ENCODE results near the gene CD4. TPM values are rescaled to one million over a fixed set of nuclear protein-coding genes. Genes with fewer than 3 reads are reported as not detected.

The CD4 gene
- total RNA-seq, 1 experiment from 2014 or later, result not detected

- Histone ChIP-seq H3K4me3 (ENCODE audit: low read depth, low read length) (no peak overlapping the region), H3K9me3 (no peaks in the 10 kb centered on the region), H3K4me1 (no peaks in the 10 kb centered on the region), H3K36me3 (ENCODE audit: control insufficient read depth, insufficient read depth, low read length) (peaks cover 20% of the 10 kb centered on the region), H3K27me3 (replicated peaks; ENCODE audit: control insufficient read depth, insufficient read depth, low read length) (no peaks in the 10 kb centered on the region)
- no TSS peak for BruUV-seq (replicated peaks)
- no peak for DNase-seq
- TF ChIP-seq CTCF (IDR thresholded peaks at IDR 0.05; ENCODE audit: insufficient read depth in 1 of 2, low read depth in 1 of 2, low read length in 1 of 2, severe bottlenecking in 1 of 2, unreplicated experiment in 1 of 2), result no peak
- no peak overlapping the region for H3K4me3 Mint-ChIP-seq (ENCODE audit: unreplicated experiment)
- H3K27ac Mint-ChIP-seq (ENCODE audit: unreplicated experiment), result no peak overlapping the region
- no peaks in the 10 kb centered on the region for H3K4me1 Mint-ChIP-seq (ENCODE audit: low read depth, unreplicated experiment)
- POLR2A ChIA-PET, result no interaction called here
- no peaks in the 10 kb centered on the region for H3K9me3 Mint-ChIP-seq (ENCODE audit: unreplicated experiment)
- CTCF ChIA-PET, result no interaction called here
- H3K36me3 Mint-ChIP-seq (ENCODE audit: insufficient read depth, unreplicated experiment), result peaks cover 93% of the 10 kb centered on the region
- intact Hi-C loops (cut with micrococcal nuclease; ENCODE audit: unreplicated experiment), result no loop called here
- H3K27me3 Mint-ChIP-seq (ENCODE audit: insufficient read depth, unreplicated experiment), result no peaks in the 10 kb centered on the region
Observed at GRCh38 chr12:6860116-6860515, 70.8 kb downstream of the CD4 start.

- no peak overlapping the region for H3K4me3 Mint-ChIP-seq (ENCODE audit: unreplicated experiment)
- H3K9me3 ChIP-seq, result no peaks in the 10 kb centered on the region
- no peak for DNase-seq
- peaks cover 21% of the 10 kb centered on the region for H3K36me3 ChIP-seq (ENCODE audit: control insufficient read depth, insufficient read depth, low read length)
- peaks cover 96% of the 10 kb centered on the region for H3K36me3 Mint-ChIP-seq (ENCODE audit: insufficient read depth, unreplicated experiment)
- ChIA-PET POLR2A (no interaction called here), CTCF (interaction anchor here (0.9 kb wide), 1 partner anchor 9 kb away, joined by 5 read pairs; the partner anchor contains the start of gene USP5)
- H3K27me3 Mint-ChIP-seq (ENCODE audit: insufficient read depth, unreplicated experiment), result no peaks in the 10 kb centered on the region
- intact Hi-C loops (cut with micrococcal nuclease; ENCODE audit: unreplicated experiment), result no loop called here
- no peak for TF ChIP-seq CTCF (IDR thresholded peaks at IDR 0.05; ENCODE audit: insufficient read depth in 1 of 2, low read depth in 1 of 2, low read length in 1 of 2, severe bottlenecking in 1 of 2, unreplicated experiment in 1 of 2)
- H3K27ac Mint-ChIP-seq (ENCODE audit: unreplicated experiment), result no peak overlapping the region
- no peaks in the 10 kb centered on the region for H3K27me3 ChIP-seq (replicated peaks; ENCODE audit: control insufficient read depth, insufficient read depth, low read length)
- no TSS peak for BruUV-seq (replicated peaks)
- H3K9me3 Mint-ChIP-seq (ENCODE audit: unreplicated experiment), result no peaks in the 10 kb centered on the region
- no peaks in the 10 kb centered on the region for H3K4me1 Mint-ChIP-seq (ENCODE audit: low read depth, unreplicated experiment)
- H3K4me3 ChIP-seq (ENCODE audit: low read depth, low read length), result no peak overlapping the region
- no peaks in the 10 kb centered on the region for H3K4me1 ChIP-seq
Observed at GRCh38 chr12:6860942-6861341, 71.6 kb downstream of the CD4 start.

- peaks cover 1% of the 10 kb centered on the region for H3K4me1 Mint-ChIP-seq (ENCODE audit: low read depth, unreplicated experiment)
- no peaks in the 10 kb centered on the region for H3K27me3 ChIP-seq (replicated peaks; ENCODE audit: control insufficient read depth, insufficient read depth, low read length)
- CTCF ChIA-PET, result interaction anchor here (0.9 kb wide), 1 partner anchor 9 kb away, joined by 5 read pairs; the partner anchor contains the start of gene USP5
- no peak for TF ChIP-seq CTCF (IDR thresholded peaks at IDR 0.05; ENCODE audit: insufficient read depth in 1 of 2, low read depth in 1 of 2, low read length in 1 of 2, severe bottlenecking in 1 of 2, unreplicated experiment in 1 of 2)
- no peaks in the 10 kb centered on the region for H3K27me3 Mint-ChIP-seq (ENCODE audit: insufficient read depth, unreplicated experiment)
- H3K4me3 ChIP-seq (ENCODE audit: low read depth, low read length), result no peak overlapping the region
- no peaks in the 10 kb centered on the region for H3K4me1 ChIP-seq
- intact Hi-C loops (cut with micrococcal nuclease; ENCODE audit: unreplicated experiment), result no loop called here
- H3K9me3 ChIP-seq, result no peaks in the 10 kb centered on the region
- H3K36me3 ChIP-seq (ENCODE audit: control insufficient read depth, insufficient read depth, low read length), result peaks cover 20% of the 10 kb centered on the region
- H3K9me3 Mint-ChIP-seq (ENCODE audit: unreplicated experiment), result no peaks in the 10 kb centered on the region
- BruUV-seq (replicated peaks), result no TSS peak
- peaks cover 98% of the 10 kb centered on the region for H3K36me3 Mint-ChIP-seq (ENCODE audit: insufficient read depth, unreplicated experiment)
- DNase-seq, result no peak
- POLR2A ChIA-PET, result no interaction called here
- no peak overlapping the region for H3K4me3 Mint-ChIP-seq (ENCODE audit: unreplicated experiment)
- H3K27ac Mint-ChIP-seq (ENCODE audit: unreplicated experiment), result no peak overlapping the region
Observed at GRCh38 chr12:6861391-6861790, 72.1 kb downstream of the CD4 start.
